Brain microvascular endothelial cell (primary cell): Measurements from ENCODE around the gene LIPC.

Source experiments
- DNase-seq: peaks from one replicate; pipeline ENCODE4 v3.0.0-alpha.2; 2020
- H3K27ac ChIP-seq: fragments of 250-450 bp; sonication (Bioruptor Pico); 2 replicates; pipeline ENCODE4 v1.5.1; 2020; ENCODE audit warnings: mild to moderate bottlenecking, moderate library complexity
- H3K27me3 ChIP-seq: fragments of 250-450 bp; sonication (Bioruptor Pico); replicated peaks from 2 replicates; pipeline ENCODE4 v1.5.1; 2020; ENCODE audit warnings: mild to moderate bottlenecking
- H3K36me3 ChIP-seq: fragments of 250-450 bp; sonication (Bioruptor Pico); replicated peaks from 2 replicates; pipeline ENCODE4 v1.5.1; 2020; ENCODE audit warnings: mild to moderate bottlenecking
- H3K4me3 ChIP-seq: 2 replicates; pipeline ENCODE4 v1.5.1; 2011; ENCODE audit warnings: low read depth, mild to moderate bottlenecking, control low read depth, low read length, moderate library complexity
- in situ Hi-C: cut with HindIII; loops from 2 replicates; pipeline ENCODE4 v1.10.0; 2017; ENCODE audit warnings: low sequenced_read_pairs, low pct_ligation_motif_present
- TF ChIP-seq, protein P1 (sequence below): IDR thresholded peaks from 2 replicates; pipeline ENCODE4 v1.5.1; 2011; ENCODE audit warnings: low read depth, mild to moderate bottlenecking, moderate library complexity, low read length, control low read depth, inconsistent platforms; ENCODE audit errors: missing control alignments

LIPC gene

GRCh38 chr15:58445865-58446264, 14.1 kb downstream of the LIPC start:
- Histone ChIP-seq H3K4me3 (no peak overlapping the region), H3K27ac (no peak overlapping the region), H3K27me3 (no peaks in the 10 kb centered on the region), H3K36me3 (no peaks in the 10 kb centered on the region)
- TF ChIP-seq, protein P1, sequence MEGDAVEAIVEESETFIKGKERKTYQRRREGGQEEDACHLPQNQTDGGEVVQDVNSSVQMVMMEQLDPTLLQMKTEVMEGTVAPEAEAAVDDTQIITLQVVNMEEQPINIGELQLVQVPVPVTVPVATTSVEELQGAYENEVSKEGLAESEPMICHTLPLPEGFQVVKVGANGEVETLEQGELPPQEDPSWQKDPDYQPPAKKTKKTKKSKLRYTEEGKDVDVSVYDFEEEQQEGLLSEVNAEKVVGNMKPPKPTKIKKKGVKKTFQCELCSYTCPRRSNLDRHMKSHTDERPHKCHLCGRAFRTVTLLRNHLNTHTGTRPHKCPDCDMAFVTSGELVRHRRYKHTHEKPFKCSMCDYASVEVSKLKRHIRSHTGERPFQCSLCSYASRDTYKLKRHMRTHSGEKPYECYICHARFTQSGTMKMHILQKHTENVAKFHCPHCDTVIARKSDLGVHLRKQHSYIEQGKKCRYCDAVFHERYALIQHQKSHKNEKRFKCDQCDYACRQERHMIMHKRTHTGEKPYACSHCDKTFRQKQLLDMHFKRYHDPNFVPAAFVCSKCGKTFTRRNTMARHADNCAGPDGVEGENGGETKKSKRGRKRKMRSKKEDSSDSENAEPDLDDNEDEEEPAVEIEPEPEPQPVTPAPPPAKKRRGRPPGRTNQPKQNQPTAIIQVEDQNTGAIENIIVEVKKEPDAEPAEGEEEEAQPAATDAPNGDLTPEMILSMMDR = no peak
- in situ Hi-C loops = no loop called here
- no peak for DNase-seq

DNA sequence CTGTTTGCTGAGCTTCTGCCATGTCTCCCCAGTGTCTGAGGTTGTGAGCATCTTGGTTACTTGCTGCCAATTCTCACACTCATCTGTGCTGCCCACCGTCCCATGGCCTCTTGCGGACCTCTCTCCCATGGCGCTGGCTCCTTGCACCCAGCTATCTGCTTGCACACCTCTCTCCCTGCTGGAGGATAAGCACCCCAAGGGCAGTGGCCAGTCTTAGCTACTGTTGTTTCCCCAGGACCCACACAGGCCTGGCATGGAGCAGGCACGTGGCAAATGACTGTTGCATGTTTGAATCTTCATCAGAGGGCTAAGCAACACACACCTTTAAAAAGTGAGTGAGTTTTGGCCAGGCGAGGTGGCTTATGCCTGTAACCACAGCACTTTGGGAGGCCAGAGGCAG, 14.7 kb downstream of the LIPC start:
- no peak overlapping the region for H3K4me3 ChIP-seq
- no peak overlapping the region for H3K27ac ChIP-seq
- DNase-seq = no peak
- H3K27me3 ChIP-seq = no peaks in the 10 kb centered on the region
- in situ Hi-C loops = no loop called here
- TF ChIP-seq, protein P1 = no peak
- H3K36me3 ChIP-seq = no peaks in the 10 kb centered on the region

DNA sequence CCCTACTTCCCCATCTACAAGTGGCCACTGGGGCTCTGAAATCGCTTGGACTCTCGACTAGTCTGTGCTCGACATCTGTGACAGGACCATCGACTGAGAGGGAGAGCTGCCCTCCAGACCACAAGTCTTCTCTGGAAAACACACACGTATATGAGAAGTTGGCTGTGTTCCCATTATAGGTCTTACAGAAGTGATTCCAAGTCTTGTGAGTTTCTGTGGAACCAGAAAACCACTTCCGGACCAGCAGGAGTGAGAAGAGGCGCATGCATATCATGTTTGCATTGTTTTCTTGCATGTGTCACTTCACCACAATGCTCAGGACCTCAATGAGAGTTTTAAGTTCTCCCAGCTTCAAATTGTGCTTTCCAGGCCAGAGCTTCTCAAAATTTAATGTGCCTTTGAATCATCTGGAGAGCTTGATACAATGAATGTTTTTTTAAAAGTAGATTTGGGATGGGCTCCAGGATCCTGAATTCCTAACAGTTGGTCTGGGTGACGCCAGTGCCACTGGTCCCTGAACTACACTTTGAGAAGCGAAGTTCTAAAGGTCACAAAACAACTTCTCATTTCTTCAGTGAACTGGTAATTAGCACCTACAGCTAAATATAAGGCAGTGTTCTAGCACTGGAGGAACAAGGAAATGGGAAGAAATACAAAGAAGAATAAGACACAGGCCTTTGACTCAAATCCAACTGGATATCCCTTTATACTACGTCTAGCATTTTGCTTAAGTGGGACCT, 15.7 kb downstream of the LIPC start:
- no peaks in the 10 kb centered on the region for H3K27me3 ChIP-seq
- H3K4me3 ChIP-seq = no peak overlapping the region
- TF ChIP-seq, protein P1 = peak; percentile 19
- no peaks in the 10 kb centered on the region for H3K36me3 ChIP-seq
- peak overlapping the region; percentile 48 for H3K27ac ChIP-seq
- in situ Hi-C loops = no loop called here
- DNase-seq = peak; percentile 94

DNA sequence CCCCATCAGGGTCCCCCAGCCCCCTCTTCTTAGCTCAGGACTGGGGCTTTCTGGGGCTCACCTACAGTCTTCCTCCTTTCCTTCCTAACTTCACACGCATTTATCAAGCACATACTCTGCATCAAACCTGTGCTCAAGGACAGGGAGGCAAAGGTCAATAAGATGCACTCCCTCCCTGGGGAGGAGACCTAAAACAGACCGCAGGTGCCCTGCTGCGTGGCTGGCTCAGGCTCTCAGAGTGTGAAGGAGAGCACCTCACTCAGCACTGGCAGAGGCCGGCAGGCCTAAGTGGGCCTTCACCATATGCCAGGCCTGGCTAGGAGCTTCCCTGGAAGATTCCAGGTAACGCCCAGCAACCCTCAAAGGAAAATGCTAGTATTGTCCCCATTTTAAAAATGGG, 16.5 kb downstream of the LIPC start:
- no peak overlapping the region for H3K4me3 ChIP-seq
- no peaks in the 10 kb centered on the region for H3K27me3 ChIP-seq
- no peak for DNase-seq
- in situ Hi-C loops = no loop called here
- H3K27ac ChIP-seq = no peak overlapping the region
- TF ChIP-seq, protein P1 = no peak
- no peaks in the 10 kb centered on the region for H3K36me3 ChIP-seq

DNA sequence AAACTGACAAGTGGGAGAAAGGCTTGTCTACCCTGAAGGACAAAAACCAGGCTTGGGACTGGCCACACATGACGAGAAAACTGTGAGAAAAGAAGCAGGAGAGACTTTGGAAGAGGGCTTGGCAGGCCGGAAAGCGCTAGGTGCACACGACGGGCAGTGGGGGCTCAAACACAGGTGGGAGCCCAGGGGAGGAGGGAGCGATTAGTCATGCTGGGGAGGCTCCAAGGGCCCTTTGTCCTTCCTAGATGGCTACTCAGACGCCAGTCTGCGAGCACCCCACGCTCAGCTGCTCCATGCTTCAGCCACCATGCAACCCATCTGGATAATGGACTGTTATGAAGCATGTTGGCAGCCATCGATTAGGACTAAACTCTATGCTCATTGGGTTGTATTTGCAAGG, 17.1 kb downstream of the LIPC start:
- in situ Hi-C loops = no loop called here
- no peaks in the 10 kb centered on the region for H3K36me3 ChIP-seq
- no peak for DNase-seq
- H3K27ac ChIP-seq = no peak overlapping the region
- TF ChIP-seq, protein P1 = no peak
- no peak overlapping the region for H3K4me3 ChIP-seq
- H3K27me3 ChIP-seq = no peaks in the 10 kb centered on the region

DNA sequence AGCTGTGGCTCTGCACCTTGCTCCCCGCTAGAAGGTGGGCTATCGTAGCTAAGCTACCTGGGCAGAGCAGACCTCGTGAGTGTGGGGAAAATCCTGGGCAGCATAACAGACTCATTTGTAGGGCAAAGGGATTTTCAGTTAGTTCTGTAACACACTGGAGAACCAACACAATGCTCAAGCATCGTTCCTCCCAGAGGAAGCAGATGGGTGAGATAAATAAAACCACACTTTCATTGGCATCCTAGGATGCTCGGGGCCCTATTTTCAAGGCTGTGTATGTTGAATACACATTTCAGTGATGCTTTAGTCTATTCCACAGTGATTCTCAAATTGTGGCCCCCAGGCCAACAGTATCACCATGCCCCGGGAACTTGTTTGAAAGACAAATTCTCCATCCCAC, 20.0 kb downstream of the LIPC start:
- no peak overlapping the region for H3K27ac ChIP-seq
- no peaks in the 10 kb centered on the region for H3K27me3 ChIP-seq
- in situ Hi-C loops = no loop called here
- no peak for DNase-seq
- H3K4me3 ChIP-seq = no peak overlapping the region
- H3K36me3 ChIP-seq = no peaks in the 10 kb centered on the region
- TF ChIP-seq, protein P1 = no peak
